HL-60/S4 treated with phorbol 12-myristate 13-acetate at 8.2 ng/mL for 4 days and 3 days (cell line): ENCODE results near the gene TRHDE.
"Not testable (repeated sequence)": the region's sequence is repeated elsewhere in the genome, so short reads cannot be mapped to it uniquely, and the experiment has no call there.

ENCODE experiments used
- in situ Hi-C: fragments of 300-500 bp; cut with MboI; formaldehyde crosslinking; loops from 2 replicates; pipeline ENCODE4 v1.15.0; 2022; ENCODE audit warnings: low sequenced_read_pairs

The TRHDE gene

DNA sequence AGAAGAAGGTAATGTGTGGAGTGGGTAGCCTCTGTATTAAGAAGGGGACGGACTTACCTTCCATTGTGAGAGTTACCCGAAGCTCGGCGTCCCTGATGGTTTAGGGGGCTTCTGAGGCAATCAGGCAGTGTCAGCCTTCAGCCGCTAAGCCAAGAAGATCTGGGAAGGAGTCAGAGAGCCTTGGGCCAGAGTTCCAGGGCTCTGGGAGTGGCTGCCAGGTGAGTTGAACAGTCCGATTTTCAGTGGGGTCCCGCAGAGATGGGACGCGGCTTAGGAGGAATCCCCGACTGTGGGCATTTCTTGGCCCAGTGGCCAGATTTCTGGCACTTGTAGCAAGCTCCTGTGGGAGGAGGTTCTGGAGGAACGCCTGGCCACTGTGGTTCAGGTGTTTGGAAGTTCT is 439.9 kb downstream of the TRHDE start:
- in situ Hi-C loops, result not testable (repeated sequence)

DNA sequence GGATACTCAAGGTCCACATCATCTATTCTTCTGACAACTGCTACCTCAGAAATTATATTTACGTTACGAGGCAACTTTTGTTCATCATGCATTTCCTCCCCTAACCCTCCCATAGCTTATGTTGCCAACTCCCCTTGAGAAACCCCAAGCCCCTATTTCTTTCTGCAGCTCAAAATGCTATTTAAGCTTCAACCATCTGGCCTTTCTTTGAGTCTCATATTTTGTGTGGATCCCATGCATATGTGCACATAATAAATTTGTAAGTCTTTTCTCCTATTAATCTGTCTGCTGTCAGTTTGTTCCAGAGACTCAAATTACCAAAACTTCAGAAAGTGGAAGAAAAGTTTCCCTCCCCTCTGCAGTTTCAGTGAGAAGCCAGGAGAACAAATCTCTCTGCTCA is 444.1 kb downstream of the TRHDE start:
- in situ Hi-C loops, result no loop called here

DNA sequence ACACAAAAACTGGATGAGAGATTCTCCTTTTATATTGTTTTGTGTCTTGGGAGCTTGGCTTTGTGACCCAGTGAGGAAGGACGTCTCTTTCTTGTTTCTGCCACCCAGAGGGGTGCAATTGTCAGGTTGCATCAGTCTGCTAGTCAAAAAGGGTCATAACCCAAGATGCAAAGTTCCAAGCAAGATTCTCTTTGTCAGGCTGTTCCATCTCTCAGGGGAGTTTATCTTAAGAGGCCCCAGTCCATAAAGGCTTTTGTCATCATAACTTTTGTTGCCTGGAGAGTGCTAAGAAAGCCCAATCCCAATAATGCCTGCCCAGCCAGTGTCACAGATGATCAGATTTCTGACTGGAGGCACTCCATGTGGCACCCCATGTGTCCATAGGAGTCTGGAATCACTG is 444.9 kb downstream of the TRHDE start:
- in situ Hi-C loops, result no loop called here
